COLO668 (cell line): Measurements from ENCODE around the gene PLK2.
A peak's percentile ranks its signal among the peaks of the same experiment; 100 is the strongest.

Experiments
- DNase-seq: peaks from one replicate; lab custom pipeline; 2025; ENCODE audit not compliant: unreplicated experiment; lab: John Stamatoyannopoulos, UW

PLK2 gene

GRCh38 chr5:58481066-58481676 is 21.3 kb upstream of the PLK2 start:
- DNase-seq, result no peak

GRCh38 chr5:58477760-58478376 is 18.0 kb upstream of the PLK2 start:
- DNase-seq, result no peak

- no peak for DNase-seq
Observed at GRCh38 chr5:58475404-58475803, 15.5 kb upstream of the PLK2 start.

DNA sequence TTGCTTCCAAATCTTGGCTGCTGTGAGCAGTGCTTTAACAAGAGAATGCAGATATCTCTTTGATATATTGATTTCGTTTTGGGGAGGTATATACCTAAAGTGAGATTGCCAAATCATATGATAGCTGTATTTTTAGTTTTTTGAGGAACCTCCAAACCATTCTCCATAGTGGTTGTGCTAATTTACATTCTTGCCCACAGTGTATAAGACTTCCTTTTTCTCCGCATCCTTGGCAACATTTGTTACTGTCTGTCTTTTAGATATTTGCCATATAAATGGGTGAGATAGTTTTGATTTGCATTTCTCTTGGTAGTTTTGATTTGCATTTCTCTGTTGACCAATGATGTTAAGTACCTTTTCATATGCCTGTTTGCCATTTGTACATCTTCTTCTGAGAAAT is 10.0 kb upstream of the PLK2 start:
- no peak for DNase-seq

DNA sequence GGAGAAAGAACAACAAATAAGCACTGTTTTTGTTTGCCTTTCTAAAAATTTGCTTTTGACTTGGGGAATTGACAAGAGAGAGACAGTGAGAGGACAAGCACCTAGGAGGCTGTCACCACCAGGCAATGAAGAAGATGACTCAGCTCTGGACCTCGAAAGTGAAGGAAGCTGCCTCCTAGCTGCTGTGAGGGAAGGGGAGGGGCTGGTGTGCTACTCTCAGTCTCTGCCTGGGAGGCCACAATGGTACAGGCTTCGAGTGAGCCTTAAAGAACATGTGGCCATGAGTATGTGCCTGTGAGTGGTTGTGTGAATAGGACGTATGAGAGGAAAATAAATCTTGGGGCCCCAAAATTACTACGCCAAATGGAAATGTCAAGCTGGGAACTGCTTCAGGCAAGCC is 7.1 kb upstream of the PLK2 start:
- DNase-seq, result no peak

GRCh38 chr5:58462623-58463230 is 2.8 kb upstream of the PLK2 start:
- peak; percentile 9 for DNase-seq

- DNase-seq, result peak; percentile 1
Observed at GRCh38 chr5:58462154-58462553, 2.3 kb upstream of the PLK2 start.

GRCh38 chr5:58460732-58461286 is 923 bp upstream of the PLK2 start:
- peak; percentile 77 for DNase-seq

- peak; percentile 16 for DNase-seq
Observed at GRCh38 chr5:58459146-58460001, 512 bp downstream of the PLK2 start.

- DNase-seq, result no peak
Observed at GRCh38 chr5:58458743-58459145, 1.1 kb downstream of the PLK2 start.

- no peak for DNase-seq
Observed at GRCh38 chr5:58458141-58458742, 1.6 kb downstream of the PLK2 start.

DNA sequence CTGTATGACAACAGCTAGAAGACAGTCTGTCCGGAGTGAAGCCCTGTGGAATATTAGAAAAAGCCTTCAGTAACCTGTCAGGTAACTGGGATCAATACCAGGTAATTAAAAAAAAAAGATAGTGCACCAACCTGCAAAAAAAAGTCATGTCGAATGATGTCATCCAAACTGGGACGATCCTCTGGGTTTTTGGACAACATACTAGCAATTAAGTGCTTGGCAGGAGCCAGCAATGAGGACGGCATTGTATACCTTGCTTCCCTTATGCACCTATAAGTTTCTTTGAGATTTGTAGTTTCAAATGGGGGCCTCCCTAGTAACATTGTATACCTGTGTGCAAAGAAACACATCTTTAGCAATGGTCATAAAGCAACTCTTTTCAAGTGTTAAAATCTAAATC is 2.8 kb downstream of the PLK2 start:
- DNase-seq, result no peak

DNA sequence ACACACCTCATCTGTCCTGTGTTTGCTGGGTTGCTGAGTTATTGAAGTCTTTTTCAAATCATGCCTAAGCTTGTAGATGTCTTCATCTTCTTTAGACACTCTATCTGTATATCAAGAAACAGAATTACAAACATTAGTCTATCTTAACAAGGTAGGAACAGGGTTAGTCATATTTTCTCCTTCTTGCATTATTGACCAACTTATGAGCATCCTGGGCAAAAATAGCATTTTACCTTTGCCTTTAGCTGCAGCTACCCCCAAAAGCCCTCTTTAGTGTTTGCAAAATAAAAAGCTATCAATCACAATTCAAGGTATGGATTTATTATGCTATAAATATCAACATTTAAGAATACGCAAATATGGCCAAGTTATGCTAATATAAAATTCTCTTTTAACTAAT is 3.4 kb downstream of the PLK2 start:
- no peak for DNase-seq

GRCh38 chr5:58456026-58456425 is 3.9 kb downstream of the PLK2 start:
- DNase-seq, result no peak

GRCh38 chr5:58455480-58455879 is 4.4 kb downstream of the PLK2 start:
- DNase-seq, result no peak

DNA sequence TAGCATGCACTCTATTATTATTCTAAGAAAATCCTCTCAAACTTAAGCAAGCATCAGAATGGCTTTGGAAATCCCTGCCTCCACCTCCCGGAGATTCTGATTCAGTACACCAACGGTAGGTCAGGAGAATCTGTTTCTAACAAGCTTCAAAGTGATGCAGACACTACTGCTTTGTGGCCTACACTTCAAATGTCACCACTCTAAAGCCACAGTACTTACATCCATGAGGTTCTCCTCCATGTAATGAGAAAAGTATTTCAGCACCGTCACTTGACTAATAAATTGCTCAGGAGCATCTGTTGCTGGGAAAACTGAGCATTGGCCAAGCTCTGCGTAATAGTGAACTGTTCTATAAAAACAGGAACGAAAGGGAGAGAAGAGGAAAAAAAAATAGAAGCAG is 4.8 kb downstream of the PLK2 start:
- no peak for DNase-seq

DNA sequence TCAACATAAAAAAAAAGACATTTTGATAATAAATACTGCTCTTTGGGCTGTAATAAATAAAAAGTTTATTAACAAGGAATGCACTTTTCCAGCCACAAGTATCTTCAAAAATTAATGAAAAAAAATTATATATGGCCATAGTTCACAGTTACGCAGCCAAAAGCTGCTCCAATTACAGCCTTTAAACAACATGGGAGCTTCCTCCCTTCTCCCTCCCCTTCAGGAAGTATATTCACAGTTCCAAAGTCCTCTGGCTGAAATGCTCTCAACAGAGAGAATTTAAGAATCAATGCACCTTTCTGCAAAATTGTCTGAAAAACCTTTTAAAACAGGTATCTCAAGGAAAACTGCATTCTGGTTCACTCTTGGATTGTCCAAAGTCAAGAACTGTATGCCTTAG is 5.9 kb downstream of the PLK2 start:
- DNase-seq, result no peak

- no peak for DNase-seq
Observed at GRCh38 chr5:58453306-58453705, 6.6 kb downstream of the PLK2 start.

DNA sequence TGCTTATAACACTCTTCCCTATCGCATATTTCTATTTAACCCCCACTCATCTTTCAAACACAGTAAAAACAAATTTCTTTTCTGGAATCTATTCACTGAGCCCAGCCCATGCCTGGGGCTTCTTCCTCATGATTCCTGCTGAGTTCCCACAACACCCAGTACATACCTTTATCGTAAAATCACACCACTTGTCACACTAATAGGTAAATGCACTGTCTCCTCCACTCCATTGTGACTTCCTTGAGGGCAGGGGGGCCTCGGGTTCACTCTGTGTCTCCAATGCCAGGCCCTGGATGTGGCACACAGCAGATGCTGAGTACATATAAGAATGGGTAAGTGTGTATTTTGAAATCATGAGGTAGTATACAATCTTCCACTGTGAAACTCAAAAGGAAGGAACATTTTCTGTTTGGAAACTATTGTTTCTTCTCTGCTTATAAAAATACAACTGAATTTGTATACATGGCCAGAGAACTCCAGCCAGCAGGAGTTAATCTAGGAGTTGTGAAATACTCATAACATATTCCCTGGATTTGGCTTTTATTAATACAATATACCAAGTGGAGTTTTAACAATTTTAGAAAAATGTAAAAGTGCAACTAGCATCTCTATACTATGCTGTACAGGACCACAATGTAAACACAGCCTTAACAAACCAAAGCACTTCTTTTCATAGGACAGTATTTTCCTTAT is 7.2 kb downstream of the PLK2 start:
- DNase-seq, result no peak

GRCh38 chr5:58451732-58452565 is 7.9 kb downstream of the PLK2 start:
- no peak for DNase-seq
